NCI-H2196 (cell line): ENCODE data around the gene TREML4.

Experiments used
- DNase-seq: peaks from one replicate; lab custom pipeline; 2025; ENCODE audit not compliant: unreplicated experiment; lab: John Stamatoyannopoulos, UW

The TREML4 gene

DNA sequence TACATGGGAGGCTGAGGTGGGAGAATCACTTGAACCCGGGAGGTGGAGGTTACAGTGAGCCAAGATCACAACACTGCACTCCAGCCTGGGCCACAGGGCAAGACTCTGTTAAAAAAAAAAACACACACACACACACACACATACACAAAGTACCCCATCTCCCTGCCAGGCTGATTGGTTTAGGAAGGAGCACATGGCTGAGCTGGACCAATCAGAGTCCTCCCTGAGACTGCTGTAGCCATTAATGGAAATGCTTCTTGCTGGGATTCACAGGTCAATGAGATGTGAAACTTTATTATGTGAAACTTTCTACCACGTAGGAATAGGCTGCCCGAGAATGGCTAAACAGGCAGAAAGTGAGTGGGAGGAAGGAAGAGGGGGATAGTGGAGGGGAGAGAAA is 55.5 kb downstream of the TREML4 start:
- no peak for DNase-seq

DNA sequence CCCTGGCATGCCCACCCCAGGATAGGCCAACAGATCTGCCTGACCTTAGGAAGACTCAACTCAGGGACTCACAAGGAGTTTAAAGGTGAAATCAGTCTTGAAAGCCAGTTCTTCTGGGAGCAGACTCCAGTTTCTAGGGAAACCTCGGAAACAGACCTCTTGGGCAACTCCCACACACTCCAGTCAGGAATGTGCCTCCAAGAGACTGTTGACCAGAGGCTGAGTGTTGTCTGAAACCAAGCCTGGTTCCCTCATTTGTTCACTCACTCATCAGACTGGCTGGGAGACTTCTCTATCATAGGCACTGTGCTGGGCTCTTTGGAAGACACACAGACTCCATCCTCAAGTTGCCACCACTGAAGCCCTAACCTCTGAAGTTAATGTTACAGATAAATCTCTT is 56.6 kb downstream of the TREML4 start:
- DNase-seq = no peak

DNA sequence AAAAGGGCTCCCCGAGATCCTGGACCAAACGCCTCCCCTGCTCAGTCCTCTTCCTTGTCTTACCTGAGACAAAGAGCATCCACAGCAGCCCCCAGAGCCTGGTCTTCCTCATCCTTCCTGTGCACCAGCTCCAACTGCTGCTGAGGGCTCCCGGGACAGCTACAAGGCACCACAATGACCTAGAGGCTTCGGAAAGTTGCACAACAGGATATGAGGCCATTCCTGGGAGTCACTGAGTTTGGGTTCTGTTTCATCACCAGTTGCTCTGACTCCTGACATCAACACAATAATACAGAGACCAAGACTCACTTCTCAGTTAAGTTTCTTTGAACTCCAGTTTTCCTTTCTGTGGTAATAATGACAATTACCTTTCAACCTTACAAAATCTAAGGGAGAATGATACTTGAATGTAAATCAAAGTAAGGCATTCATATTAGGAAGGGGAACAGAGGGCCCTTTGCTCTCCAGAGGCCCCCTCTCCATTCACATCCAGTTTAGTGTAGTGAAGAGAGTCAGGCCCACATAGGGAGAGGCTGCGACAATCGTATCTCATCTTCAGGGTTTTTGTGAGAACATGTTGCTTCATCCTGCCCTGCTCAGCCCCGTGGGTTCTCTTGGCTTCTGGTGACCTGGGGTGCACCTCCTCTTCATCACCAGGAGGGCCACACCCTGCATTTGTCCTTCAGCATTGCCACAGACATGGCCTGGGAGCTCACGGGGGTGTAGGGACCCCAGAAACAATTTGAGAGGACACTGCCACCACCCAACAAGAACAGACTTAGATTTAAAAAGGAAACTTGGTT is 58.6 kb downstream of the TREML4 start, which contains the start of gene TREM1:
TREM1 (minus strand) TSS at position 139 of the 803 bp plus-strand sequence; CDS start at position 112, 27 bp downstream.
- no peak for DNase-seq

DNA sequence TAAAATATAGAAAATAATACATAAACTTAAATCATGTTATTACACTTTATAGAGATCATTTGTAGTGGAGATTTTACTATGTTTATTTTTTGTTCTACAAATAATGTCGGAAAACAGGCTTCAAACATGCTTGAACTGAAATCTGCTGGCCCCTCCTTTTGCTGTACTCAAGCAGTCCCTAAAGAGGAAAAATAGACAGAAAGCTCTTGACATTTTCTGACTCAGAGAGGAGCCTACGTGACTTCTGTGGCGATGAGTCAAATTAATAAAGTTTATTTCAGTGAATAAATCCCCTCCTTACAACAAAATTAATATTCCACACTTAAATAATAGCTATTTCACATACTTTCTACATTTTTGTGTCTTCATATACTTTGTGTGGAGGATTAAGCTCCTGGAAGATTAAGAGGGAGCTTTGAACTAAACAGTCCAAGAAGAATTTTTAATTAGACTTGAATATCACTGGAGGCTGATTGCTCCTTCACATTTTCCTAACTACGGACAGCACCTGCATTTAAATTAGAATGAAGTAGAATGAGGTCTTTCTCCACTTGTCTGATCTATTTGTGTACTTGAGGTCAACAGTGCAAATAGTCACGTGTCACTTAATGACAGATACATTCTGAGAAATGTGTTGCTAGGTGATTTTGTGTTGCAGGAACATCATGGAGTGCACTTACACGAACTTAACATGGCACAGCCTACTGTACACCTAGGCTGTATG is 60.0 kb downstream of the TREML4 start:
- DNase-seq = peak; percentile 88
